ENCODE data around the gene SAA2. TPM values are rescaled to one million over a fixed set of nuclear protein-coding genes. Genes with fewer than 3 reads are reported as not detected.

Gene SAA2
- total and polyA plus RNA-seq, 2 donors (not counting 1 experiment from before 2014, with no cell fraction given) = not detected

GRCh38 chr11:18223591-18224387 lies 24.7 kb downstream of the SAA2 start:
- DNase-seq (ENCODE audit: low read depth in 2 of 2) = no peak
- no peaks in the 10 kb centered on the region for H3K79me2 ChIP-seq (ENCODE audit: control insufficient read depth, insufficient read depth, low read length)
- no peak overlapping the region for H3K9ac ChIP-seq (ENCODE audit: insufficient read depth, low read length)
- no peaks in the 10 kb centered on the region for H3K36me3 ChIP-seq (ENCODE audit: control insufficient read depth, insufficient read depth, low read length)
- no peak overlapping the region for H2AFZ ChIP-seq (ENCODE audit: low read length)
- H3K27me3 ChIP-seq (ENCODE audit: control insufficient read depth, insufficient read depth, low read length) = no peaks in the 10 kb centered on the region
- H3K9me3 ChIP-seq (ENCODE audit: control insufficient read depth, insufficient read depth, low read depth, low read length) = no peaks in the 10 kb centered on the region
- no peak overlapping the region for H3K4me3 ChIP-seq (replicated peaks in 1 of 4; ENCODE audit: control extremely low read depth in 1 of 4, insufficient read depth in 1 of 4, low read depth in 3 of 4, low read length in 4 of 4)
- no peak for TF ChIP-seq EZH2 (IDR thresholded peaks at IDR 0.05; ENCODE audit: low read length, missing control alignments)
- no peak for TF ChIP-seq CTCF (conservative IDR thresholded peaks at IDR 0.05 in 1 of 2, IDR thresholded peaks at IDR 0.05 in 1 of 2; ENCODE audit: low read depth in 1 of 2, low read length in 2 of 2)
- no peaks in the 10 kb centered on the region for H3K4me1 ChIP-seq (ENCODE audit: control insufficient read depth, extremely low read depth, insufficient read depth, low read length)
- H3K27ac ChIP-seq (ENCODE audit: insufficient read depth, low read length) = no peak overlapping the region
- H3K4me2 ChIP-seq (ENCODE audit: extremely low read depth, insufficient read depth, low read length) = no peak overlapping the region
- no peaks in the 10 kb centered on the region for H4K20me1 ChIP-seq (ENCODE audit: control insufficient read depth, extremely low read depth, insufficient read depth, low read length)

- no peaks in the 10 kb centered on the region for H3K9me3 ChIP-seq (ENCODE audit: control insufficient read depth, insufficient read depth, low read depth, low read length)
- H3K4me1 ChIP-seq (ENCODE audit: control insufficient read depth, extremely low read depth, insufficient read depth, low read length) = no peaks in the 10 kb centered on the region
- no peak overlapping the region for H3K27ac ChIP-seq (ENCODE audit: insufficient read depth, low read length)
- no peak overlapping the region for H3K4me2 ChIP-seq (ENCODE audit: extremely low read depth, insufficient read depth, low read length)
- no peak overlapping the region for H2AFZ ChIP-seq (ENCODE audit: low read length)
- H3K79me2 ChIP-seq (ENCODE audit: control insufficient read depth, insufficient read depth, low read length) = no peaks in the 10 kb centered on the region
- no peaks in the 10 kb centered on the region for H3K27me3 ChIP-seq (ENCODE audit: control insufficient read depth, insufficient read depth, low read length)
- no peaks in the 10 kb centered on the region for H3K36me3 ChIP-seq (ENCODE audit: control insufficient read depth, insufficient read depth, low read length)
- no peaks in the 10 kb centered on the region for H4K20me1 ChIP-seq (ENCODE audit: control insufficient read depth, extremely low read depth, insufficient read depth, low read length)
- no peak for DNase-seq (ENCODE audit: low read depth in 2 of 2)
- no peak for TF ChIP-seq EZH2 (IDR thresholded peaks at IDR 0.05; ENCODE audit: low read length, missing control alignments)
- TF ChIP-seq CTCF (conservative IDR thresholded peaks at IDR 0.05 in 1 of 2, IDR thresholded peaks at IDR 0.05 in 1 of 2; ENCODE audit: low read depth in 1 of 2, low read length in 2 of 2) = no peak
- H3K9ac ChIP-seq (ENCODE audit: insufficient read depth, low read length) = no peak overlapping the region
- H3K4me3 ChIP-seq (replicated peaks in 1 of 4; ENCODE audit: control extremely low read depth in 1 of 4, insufficient read depth in 1 of 4, low read depth in 3 of 4, low read length in 4 of 4) = no peak overlapping the region
Observed at GRCh38 chr11:18222814-18223421, 25.6 kb downstream of the SAA2 start.

GRCh38 chr11:18221274-18221876 lies 27.1 kb downstream of the SAA2 start:
- Histone ChIP-seq H3K4me2 (ENCODE audit: extremely low read depth, insufficient read depth, low read length) (no peak overlapping the region), H3K36me3 (ENCODE audit: control insufficient read depth, insufficient read depth, low read length) (no peaks in the 10 kb centered on the region), H2AFZ (ENCODE audit: low read length) (no peak overlapping the region), H3K79me2 (ENCODE audit: control insufficient read depth, insufficient read depth, low read length) (no peaks in the 10 kb centered on the region), H3K9me3 (ENCODE audit: control insufficient read depth, insufficient read depth, low read depth, low read length) (no peaks in the 10 kb centered on the region), H4K20me1 (ENCODE audit: control insufficient read depth, extremely low read depth, insufficient read depth, low read length) (no peaks in the 10 kb centered on the region), H3K27me3 (ENCODE audit: control insufficient read depth, insufficient read depth, low read length) (no peaks in the 10 kb centered on the region), H3K4me1 (ENCODE audit: control insufficient read depth, extremely low read depth, insufficient read depth, low read length) (no peaks in the 10 kb centered on the region), H3K27ac (ENCODE audit: insufficient read depth, low read length) (no peak overlapping the region), H3K9ac (ENCODE audit: insufficient read depth, low read length) (no peak overlapping the region), H3K4me3 (replicated peaks in 1 of 4; ENCODE audit: control extremely low read depth in 1 of 4, insufficient read depth in 1 of 4, low read depth in 3 of 4, low read length in 4 of 4) (no peak overlapping the region)
- TF ChIP-seq CTCF (conservative IDR thresholded peaks at IDR 0.05 in 1 of 2, IDR thresholded peaks at IDR 0.05 in 1 of 2; ENCODE audit: low read depth in 1 of 2, low read length in 2 of 2) (no peak), EZH2 (IDR thresholded peaks at IDR 0.05; ENCODE audit: low read length, missing control alignments) (no peak)
- no peak for DNase-seq (ENCODE audit: low read depth in 2 of 2)

All from fibroblast of lung (primary cell).